ENCODE data around the gene API5.
"Not testable (repeated sequence)": the region's sequence is repeated elsewhere in the genome, so short reads cannot be mapped to it uniquely, and the experiment has no call there.

API5 gene

DNA sequence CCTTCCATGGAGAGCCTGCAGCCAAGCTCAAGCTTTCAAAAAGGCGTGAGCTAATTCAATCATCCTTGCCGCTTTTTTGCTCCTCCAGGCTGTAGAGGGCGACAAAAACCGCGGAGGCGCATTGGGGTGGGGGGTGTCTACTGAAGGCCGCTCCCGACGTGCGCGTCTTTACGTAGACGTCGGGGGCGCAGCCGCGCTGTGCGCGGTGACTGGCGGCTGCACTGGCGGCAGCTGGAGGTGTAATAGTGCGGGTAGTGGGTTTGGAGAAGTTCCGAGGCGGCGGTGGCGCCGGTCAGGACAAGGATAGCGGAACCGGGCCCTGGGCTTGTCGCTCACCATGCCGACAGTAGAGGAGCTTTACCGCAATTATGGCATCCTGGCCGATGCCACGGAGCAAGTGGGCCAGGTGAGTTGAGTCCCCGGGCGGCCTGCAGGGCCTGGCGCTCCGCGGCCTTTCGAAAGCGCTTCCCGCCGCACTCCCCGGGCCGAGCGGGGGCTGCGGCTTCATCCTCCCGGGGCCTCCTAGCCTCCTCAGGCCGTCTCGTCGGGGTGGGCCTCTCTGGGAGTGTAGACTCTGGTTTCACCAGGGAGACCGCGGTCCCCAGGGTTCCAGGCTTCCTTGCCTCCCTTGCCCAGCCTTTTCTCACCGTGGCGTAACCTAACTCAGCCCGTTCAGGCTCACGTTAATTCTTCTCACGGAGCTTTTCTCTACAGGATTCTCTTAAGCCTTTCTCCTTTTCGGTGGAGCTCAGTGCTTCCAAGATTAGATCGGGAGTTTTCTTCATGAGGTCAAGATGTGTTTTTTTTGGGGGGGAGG, at the start of gene API5:
API5 (plus strand) TSS at position 206 of the 817 bp plus-strand sequence; CDS start at position 338, 132 bp downstream.
- DNase-seq: peak; percentile 89 to 91

DNA sequence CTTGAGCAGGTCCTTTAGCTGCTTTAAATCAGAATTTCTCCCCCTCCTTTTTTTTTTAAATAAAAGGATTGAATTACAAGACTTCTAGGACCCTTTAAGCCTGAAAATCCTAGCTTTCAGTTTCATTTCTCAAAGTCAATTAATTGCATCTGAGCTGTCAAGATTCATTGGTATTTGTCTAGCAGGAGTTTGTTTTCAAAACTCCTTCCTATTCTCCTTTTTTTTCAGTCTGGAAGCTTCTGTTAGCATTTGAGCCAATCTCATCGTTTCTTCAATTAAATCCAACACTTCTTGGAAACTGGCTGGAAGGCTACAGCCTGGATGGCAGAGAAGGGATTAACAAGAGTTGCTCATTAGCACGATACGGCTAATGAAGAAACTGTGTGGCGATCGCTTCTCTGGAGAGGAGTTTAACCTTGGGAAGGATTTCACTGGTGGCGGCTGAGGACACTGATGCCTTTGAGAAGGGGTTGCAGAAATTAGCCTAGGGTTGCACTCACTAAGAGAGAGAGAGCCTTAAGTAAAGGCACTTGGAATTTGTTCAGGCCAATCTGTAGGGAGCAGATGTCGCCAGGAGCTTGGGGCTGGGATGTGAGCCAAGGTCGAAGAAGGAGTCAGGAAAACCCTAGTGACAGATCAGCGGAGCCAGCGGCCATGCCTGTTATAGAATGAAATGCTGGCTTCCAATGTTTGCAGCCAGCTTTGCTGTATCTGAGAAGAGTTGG, 43.8 kb upstream of the API5 start:
- no peak for DNase-seq

DNA sequence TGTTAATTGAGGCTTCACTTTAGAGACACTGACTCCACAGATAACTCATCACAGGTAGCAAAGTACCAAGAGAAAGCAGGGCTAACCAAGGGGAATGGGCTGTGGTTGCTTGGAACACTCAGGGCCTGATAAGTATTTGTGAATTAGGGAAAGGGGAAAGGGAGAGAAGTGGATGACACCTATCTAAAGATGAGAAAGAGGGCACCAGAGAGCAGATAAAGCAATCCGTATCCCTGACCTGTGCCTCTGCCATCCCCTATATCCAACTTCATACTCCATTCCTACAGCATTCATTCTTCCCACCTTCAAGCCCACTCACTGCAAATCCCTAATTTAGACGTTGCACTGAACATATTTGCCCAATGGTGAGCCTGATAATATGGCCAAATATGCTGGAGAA, 43.0 kb upstream of the API5 start:
- DNase-seq: no peak

DNA sequence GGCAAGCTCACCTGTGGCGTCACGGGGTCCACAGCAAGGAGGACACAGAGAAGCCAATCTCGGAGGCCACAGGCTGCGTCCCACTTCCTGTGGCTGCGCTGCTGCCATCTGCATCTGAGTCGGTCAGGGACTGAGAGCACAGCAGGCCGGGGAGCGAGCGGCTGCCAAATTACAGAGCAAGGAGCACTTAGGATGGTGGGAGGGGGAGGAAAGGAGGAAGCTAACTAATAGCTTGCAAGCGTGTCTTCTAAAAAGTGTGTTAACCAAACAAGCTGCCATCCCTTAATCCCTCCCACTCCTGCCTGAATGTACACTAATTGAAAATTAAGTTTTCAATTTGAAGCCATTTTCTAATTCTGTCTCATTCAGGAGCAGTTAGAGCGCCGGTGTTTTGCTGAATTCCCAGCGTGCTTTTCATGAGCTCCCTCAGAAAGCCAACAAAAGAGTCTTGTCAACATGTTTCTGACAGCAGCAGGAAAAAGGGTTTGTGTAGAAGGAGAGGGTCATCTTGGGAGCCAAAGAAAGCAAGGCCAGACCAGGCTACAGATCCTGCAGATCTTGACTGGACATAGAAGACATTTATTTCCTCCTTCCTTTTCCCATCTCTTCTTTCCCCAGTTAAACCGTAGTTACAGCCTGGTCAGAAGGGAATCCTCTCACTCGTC, 42.4 kb upstream of the API5 start:
- no peak for DNase-seq

DNA sequence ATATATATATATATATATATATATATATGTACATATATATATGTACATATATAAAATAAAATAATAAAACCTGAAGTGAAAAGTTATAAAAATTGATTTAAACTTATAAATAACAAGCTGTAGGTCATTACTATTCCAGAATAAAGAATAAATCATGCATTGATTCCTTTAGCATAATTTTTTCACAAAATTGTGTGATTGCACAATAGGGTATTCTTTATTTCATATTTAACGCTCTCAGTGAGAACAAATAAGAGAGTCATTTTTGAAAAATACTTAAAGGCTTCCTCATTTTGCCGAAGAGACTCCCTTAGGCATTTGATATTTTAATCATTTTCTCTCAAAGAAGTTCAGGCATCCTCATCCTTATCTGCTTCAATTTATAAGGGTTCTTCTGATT, 41.3 kb upstream of the API5 start:
- no peak for DNase-seq

DNA sequence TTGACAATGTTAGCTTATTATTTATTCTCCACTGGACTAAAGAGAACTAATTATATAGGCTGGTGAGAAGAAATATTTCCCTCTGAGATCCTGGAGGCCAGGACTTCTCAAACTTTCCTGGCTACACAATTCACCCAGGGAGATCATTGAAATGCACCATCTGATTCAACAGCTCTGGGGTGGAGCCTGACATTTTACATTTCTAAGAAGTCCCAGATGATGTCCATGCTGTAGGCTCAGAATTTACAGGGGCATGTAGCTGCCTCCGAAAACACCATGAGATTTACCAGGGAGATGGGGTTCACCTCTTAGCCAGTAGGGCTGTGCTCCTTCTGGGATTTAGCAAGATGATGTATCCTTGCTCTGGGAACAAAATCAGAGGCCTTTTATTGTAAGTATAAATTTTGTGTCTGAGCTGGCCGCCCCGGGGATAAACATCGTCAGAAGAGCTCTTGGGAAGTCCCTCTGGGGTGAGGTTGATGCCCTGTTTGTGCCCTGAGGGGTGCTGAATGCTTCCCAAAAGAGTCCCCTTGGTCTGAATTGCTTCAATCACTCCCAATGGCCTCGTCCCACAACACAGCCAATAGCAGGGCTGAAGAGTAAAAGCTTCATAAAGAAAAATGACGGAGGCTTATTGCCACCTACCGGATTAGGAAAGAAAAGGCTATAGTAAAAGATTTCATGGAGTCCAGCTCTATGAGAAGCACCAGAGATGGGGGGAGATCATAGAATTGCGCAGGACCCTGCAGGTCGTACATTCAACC, 33.4 kb upstream of the API5 start:
- no peak for DNase-seq

DNA sequence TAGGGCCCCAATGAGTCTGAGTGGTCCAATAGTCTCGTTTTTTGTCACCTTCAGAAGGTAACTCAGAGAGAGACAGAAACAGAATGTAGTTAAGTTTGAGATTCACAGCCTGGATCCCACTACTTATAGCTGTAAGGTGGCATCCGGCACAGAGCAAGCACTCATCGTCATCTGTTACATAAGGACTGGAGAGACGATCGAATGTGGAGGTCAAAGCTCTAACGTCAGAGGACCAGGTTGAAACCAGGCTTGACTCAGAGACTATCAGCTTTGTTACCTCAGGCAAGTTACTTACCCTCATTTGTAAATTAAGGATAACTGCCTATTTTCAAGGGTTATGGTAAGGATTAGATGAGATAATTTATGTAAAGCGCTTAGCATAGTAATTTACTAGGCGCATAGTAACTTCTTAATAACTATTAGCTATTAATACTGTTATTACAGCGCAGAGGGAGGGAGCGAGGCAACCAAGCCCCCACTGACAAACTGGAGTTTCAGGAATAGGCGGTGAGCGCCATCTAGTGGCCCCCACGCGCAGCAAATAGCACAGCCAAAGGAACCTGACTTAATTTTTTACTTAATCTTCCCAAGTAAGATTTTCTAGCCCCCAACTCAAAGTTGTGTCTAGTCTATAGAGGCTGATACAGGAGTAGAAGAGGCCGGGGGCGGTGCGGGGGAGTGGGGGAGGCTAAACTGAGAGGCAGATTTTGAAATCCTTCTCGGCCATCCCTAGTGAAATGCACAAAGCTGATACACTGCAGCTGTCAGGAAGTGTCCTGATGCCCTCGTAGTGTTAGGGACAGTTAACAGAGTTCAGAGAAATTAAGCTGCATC, 29.0 kb upstream of the API5 start:
- DNase-seq: peak; percentile 16 to 26

DNA sequence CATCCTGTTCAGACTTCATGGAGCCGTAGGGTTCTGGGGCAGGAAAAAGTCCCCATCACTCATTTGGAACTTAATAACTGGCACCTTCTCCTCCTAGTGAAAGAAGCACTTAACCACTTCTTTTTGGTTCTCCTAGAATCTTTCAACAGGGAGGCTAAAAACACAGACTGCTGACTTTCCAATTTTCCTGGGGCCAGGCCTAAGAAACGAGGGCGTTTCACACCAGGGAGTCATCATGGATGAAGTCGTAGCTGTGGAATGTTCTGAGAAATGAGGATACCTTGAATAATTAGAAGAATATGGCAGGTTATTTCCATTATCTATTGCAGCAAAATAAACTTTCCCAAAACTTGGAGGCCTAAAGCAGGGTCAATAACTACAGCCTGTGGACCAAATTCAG, 26.0 kb upstream of the API5 start:
- DNase-seq: no peak

DNA sequence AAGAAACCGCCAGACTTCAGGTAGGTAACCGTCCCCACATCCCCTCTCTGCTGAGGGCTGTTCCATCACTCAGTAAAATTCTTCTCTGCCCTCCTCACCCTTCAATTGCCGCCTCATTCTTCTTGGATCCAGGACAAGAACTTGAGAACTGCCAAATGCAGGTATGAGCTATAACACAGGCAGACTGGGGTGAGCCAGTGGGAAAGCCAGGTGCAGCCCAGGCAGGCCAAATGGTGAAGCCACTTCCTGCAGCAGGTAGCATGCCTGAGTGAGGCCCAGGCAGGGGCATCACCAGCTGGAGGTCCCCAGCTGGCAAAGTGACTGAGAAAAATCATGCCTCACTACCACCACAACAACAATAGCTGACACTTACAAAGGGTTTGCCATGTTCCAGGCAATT, 22.4 kb upstream of the API5 start:
- DNase-seq: no peak

DNA sequence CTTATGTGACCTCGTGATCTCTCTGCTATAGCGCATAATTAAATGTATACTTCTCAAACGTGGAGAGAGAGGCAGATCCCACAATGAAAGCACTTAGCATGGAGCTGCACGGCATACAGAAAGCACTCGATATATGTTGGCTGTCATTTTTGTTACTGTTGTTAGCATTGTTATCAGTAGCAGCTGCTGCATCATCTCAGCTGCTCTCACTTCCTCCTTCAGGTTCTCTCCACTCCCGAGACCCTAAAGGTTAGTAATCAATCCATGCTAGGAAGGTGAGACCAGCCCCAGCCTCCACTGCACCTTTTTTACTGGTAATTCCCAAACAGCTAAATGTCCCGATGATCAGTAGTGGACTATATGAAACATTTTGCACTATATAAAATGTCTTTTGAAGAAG, 13.4 kb upstream of the API5 start:
- no peak for DNase-seq

DNA sequence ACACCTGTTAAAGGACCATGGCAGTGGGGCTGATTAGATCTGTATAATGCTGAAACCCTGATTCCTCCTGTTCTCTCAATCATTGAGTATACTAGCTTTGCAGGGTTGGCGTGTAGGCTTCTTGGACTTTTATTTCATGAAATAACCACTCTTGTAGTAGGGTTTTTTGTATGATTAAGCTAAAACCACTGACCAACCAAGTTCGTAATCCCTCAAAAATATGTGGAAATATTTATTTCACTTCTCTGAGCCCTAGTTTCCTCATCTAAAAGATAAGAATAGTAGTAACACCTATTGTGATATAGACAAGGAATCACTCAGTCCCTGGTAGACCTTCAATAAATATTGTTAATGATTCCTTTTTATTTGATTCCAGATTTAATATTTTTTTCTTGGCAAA, 4.2 kb downstream of the API5 start:
- DNase-seq: no peak

DNA sequence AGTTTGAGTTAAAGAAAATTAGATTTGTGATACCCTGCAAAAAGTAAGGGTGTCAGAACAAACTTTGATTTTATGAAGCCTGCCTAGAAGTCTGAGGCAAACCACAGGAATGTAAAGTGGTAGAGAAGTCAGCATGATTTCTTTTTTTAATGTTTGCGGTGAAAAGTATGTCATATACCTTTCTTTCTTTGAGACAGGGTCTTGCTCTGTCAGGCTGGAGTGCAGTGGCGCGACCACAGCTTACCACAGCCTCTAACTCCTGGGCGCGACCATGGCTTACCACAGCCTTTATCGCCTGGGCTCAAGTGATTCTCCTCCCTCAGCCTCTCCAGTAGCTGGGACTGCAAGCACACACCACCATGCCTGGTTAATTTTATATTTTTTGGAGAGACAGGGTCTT, 4.7 kb downstream of the API5 start:
- DNase-seq: no peak

DNA sequence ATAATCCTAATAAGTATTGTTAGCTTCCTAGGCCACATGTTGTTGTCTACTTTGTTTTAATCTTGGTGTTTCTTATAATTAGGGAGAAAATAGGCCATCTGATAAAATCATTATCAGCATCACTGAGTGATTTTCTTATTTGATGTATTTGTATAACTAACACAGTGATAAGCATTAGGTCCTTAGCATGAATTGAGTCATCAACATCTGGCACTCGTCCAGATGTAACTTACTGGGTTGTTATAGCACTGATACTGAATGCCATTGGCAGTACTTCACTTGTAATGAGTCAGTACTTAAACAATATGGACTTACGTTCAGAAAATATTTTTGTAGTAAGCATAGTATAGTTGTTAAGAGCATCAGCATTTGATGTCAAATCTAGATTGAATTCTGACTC, 16.2 kb downstream of the API5 start:
- no peak for DNase-seq

DNA sequence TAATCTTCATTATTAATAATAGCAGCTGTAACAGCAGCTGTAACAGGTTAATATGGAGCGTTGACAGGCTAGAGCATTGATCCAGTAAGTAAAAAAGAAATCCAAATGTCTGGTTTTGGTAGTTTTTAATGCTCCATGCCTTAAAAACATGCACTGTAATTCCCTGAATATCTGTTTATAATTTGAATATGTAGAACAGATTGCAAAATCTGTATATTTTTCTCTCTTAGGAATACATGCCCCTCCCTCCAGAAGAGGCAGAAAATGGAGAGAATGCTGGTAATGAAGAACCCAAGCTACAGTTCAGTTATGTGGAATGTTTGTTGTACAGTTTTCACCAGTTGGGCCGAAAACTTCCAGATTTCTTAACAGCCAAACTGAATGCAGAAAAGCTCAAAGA, 16.7 kb downstream of the API5 start:
- DNase-seq: no peak

DNA sequence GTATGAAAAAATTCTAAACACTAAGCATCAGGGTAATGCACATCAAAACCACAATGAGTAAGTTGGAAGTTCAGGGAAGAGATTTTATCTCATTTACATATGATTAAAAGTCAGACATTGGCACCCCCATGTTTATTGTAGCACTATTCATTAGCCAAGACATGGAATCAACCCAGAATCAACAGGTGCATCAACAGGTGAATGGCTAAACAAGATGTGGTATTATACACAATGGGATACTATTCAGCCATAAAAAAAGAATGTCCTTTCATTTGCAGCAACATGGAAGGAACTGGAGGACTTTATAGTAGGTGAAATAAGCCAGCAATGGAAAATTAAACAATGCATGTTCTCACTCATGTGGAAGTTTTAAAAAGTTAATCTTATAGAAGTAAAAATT, 29.4 kb downstream of the API5 start:
- DNase-seq: no peak

DNA sequence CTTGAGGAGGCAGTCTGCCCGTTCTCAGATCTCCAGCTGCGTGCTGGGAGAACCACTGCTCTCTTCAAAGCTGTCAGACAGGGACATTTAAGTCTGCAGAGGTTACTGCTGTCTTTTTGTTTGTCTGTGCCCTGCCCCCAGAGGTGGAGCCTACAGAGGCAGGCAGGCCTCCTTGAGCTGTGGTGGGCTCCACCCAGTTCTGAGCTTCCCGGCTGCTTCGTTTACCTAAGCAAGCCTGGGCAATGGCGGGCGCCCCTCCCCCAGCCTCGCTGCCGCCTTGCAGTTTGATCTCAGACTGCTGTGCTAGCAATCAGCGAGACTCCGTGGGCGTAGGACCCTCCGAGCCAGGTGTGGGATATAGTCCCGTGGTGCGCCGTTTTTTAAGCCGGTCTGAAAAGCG, 39.6 kb downstream of the API5 start:
- not testable (repeated sequence) for DNase-seq

DNA sequence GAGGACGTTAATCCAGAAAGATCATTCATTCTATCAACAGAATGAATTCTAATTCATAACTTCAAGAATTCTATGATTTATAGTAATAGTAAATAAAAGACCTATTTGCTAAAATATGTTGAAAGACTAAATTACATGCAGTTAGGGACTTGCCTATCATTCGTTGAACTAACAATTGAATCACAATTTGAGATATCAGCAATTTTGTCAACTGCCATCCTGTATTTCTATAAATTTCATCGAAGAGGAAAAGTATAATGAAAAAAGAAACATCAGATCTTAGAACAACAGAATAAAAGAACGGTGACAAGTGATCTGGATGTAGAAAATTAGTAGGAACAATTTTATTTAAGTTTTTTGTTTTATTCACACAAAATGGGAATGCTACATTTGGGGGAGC, 42.5 kb downstream of the API5 start:
- no peak for DNase-seq

DNA sequence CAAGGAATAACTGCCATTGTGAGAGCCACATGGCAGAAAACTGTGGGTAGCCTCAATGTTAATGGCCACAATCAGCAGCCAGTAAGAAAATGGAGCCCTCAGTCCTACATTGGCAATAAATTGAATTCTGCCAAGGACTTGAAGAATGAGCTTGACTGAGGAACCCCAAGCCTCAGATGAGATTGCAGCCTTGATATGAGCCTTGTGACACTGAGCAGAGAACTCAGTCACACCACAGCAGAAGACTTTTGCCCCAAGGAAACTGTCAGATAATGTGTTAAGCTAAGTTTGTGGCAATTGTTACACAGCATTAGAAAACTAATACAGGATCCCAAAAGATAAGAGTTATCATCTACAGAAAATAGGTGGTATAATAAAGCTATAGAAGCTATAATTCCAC, 44.5 kb downstream of the API5 start:
- DNase-seq: no peak

DNA sequence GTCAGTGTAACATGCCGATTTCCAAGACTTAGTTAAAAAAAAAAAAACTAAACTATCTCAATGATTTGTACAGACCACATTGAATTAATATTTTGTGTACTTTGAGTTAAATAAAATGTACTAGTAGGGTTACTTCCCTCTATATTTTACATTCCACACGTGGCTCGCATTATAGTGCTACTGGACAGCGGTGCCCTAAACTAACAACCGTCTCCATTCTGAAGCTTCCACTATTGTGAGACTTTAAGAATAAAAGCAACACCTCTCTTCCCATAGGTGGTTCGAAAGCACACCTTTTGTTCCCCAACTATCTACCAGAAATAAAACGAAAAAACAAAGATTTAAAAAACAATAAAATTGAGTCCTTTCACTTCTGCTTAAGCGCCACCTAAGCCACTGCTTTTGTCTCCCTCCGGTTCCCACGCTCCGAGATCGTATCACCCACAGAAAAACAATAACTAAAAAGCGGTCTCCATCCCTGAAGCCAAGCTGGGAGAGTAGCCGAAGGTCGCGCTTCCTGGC, 46.5 kb downstream of the API5 start:
- DNase-seq: no peak

DNA sequence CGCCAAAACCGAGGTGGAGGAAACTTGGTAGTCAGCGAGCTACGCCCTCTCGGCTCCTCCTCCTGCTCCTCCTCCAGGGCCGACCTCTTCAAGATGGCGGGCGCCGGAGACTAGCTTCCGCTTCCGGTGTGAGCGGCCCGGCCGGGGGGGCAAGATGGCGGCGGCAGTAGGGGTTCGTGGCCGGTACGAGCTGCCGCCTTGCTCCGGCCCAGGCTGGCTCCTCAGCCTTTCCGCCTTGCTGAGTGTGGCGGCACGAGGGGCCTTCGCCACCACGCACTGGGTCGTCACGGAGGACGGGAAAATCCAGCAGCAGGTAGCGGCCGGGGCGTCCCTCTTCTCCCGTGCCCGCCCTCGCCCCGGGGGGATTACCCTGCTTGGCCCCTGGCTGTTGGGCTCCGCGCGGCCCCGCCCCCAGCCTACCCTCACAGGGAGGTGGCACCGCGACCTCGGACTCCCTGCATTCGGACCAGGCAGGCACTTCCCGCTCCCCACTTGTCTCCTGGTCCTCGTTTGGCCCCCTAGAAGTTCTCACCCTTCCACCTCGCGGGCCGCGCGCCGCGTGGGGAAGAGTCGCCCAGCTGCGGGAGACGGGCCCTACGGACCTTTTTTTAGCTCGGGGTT, 47.1 kb downstream of the API5 start, which contains the start of gene TTC17:
TTC17 (plus strand) TSS at position 120 of the 621 bp plus-strand sequence; CDS start at position 155, 35 bp downstream.
- DNase-seq: peak; percentile 92

DNA sequence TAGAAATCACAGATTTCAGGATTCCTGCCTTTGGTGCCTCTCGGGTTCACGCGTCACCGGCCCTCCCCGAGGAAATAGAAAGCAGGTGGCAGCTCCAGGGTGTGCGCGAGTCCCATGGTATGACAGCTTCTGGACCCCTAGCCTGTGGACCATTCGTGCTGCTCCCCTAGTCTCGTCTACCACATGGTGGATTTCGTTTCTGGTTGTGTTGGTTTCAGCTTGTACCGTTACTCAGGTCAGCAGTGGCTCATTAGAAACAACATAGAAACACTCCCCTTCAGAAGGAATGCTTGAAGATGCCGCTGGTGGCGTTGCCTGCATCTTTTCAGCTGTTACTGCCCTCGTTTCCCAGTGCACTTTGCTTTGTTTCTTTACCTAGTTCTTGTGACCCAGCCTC, 47.6 kb downstream of the API5 start:
- peak in 1 of 2 donors; percentile 28 for DNase-seq
